HL-60 (cell line): ENCODE data around the gene SYTL2.

Experiments used
- POLR2AphosphoS5 ChIP-seq: IDR thresholded peaks from 2 replicates; pipeline ENCODE4 v1.6.1; 2012; ENCODE audit warnings: low read depth
- TF ChIP-seq, protein P1 (sequence below): IDR thresholded peaks from one replicate; pipeline ENCODE4 v1.5.1; 2011; ENCODE audit warnings: low read length, control low read depth, inconsistent platforms; ENCODE audit not compliant: insufficient read depth
- TF ChIP-seq, protein P2 (sequence below): IDR thresholded peaks from 2 replicates; pipeline ENCODE4 v1.6.1; 2012; ENCODE audit warnings: low read depth; ENCODE audit not compliant: insufficient replicate concordance

DNA sequence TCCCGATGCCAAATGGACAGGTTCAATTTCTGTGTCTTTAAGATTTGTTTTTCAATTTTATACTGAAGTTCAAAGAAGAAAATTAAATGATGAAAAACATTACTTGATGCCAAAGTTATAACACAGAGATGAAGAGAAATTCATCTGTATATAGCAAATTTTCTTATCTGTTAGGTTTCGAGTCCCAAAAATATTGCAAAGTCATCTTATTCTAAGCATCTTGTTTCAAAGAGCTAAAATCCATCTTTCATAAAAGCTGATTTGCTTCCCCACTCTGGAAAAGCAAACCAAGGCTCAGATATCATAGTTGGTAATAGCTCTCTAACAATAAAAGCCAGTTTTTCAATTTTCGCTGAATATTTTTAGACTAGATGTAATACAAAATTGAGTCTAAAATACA lies 106.0 kb downstream of the SYTL2 start:
- TF ChIP-seq, protein P1, sequence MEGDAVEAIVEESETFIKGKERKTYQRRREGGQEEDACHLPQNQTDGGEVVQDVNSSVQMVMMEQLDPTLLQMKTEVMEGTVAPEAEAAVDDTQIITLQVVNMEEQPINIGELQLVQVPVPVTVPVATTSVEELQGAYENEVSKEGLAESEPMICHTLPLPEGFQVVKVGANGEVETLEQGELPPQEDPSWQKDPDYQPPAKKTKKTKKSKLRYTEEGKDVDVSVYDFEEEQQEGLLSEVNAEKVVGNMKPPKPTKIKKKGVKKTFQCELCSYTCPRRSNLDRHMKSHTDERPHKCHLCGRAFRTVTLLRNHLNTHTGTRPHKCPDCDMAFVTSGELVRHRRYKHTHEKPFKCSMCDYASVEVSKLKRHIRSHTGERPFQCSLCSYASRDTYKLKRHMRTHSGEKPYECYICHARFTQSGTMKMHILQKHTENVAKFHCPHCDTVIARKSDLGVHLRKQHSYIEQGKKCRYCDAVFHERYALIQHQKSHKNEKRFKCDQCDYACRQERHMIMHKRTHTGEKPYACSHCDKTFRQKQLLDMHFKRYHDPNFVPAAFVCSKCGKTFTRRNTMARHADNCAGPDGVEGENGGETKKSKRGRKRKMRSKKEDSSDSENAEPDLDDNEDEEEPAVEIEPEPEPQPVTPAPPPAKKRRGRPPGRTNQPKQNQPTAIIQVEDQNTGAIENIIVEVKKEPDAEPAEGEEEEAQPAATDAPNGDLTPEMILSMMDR, result no peak
- TF ChIP-seq, protein P2, sequence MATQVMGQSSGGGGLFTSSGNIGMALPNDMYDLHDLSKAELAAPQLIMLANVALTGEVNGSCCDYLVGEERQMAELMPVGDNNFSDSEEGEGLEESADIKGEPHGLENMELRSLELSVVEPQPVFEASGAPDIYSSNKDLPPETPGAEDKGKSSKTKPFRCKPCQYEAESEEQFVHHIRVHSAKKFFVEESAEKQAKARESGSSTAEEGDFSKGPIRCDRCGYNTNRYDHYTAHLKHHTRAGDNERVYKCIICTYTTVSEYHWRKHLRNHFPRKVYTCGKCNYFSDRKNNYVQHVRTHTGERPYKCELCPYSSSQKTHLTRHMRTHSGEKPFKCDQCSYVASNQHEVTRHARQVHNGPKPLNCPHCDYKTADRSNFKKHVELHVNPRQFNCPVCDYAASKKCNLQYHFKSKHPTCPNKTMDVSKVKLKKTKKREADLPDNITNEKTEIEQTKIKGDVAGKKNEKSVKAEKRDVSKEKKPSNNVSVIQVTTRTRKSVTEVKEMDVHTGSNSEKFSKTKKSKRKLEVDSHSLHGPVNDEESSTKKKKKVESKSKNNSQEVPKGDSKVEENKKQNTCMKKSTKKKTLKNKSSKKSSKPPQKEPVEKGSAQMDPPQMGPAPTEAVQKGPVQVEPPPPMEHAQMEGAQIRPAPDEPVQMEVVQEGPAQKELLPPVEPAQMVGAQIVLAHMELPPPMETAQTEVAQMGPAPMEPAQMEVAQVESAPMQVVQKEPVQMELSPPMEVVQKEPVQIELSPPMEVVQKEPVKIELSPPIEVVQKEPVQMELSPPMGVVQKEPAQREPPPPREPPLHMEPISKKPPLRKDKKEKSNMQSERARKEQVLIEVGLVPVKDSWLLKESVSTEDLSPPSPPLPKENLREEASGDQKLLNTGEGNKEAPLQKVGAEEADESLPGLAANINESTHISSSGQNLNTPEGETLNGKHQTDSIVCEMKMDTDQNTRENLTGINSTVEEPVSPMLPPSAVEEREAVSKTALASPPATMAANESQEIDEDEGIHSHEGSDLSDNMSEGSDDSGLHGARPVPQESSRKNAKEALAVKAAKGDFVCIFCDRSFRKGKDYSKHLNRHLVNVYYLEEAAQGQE, result no peak
- TF ChIP-seq POLR2AphosphoS5, result no peak
